Stimulated activated CD4-positive, alpha-beta T cell treated with anti-CD3 and anti-CD28 coated beads, Interleukin-1b, Interleukin-23, amount 100 ng/mL, for 4 hours (primary cell): Measurements from ENCODE around the gene DUSP18.
"Not testable (repeated sequence)": the region's sequence is repeated elsewhere in the genome, so short reads cannot be mapped to it uniquely, and the experiment has no call there.

Experiments
- DNase-seq, 2 donors: peaks; one replicate each; pipeline ENCODE4 v3.0.0-alpha.2; 2020; ENCODE audit warnings: low read depth in 2 of 2

Gene DUSP18

DNA sequence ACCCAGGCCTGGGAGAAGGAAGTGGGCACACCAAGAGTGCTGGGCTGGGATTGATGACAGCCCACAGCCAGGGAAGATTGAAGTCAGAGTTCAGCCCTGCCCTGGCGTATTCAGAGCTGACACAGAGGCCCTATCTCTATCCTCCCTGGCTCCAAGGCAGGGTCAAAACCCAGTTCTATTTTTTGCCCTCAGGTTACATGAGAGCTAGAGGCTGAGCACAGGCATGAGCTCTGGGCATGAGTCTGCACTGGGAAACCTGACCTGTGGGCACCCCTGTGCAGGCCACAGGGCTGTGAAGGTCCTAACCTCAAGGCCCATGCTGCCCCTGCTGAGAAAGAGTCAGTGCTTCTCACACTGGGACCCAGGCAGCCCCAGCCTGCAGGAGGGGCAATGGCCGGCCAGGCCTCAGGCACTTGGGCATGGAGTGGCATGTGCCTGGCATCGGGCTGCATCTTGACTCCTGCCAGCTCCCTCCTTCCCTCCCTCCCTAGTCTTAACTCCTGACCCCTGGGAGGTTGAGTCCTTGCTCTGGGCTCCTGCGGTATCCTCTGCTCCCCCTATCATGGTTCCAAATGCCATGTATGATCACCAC lies 26.7 kb downstream of the DUSP18 start:
- no peak for DNase-seq

DNA sequence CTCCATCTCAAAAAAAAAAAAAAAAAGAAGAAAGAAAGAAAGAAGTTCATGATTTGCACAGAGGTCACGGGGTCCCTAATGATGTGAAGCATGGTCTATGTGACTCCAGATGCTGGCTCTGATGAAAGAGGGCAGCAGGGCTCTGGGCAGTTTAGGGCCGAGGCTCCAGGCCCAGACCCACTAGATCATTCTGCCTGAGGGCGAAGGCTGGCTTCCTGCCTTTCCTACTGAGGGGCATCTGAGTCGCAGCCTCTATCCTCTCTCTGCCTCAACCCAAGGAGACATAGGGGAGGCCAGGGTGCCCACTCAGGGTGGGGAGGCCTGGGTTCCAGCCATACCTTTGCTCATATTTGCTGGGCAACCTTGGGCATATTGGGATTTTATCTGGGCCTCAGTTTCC lies 27.3 kb downstream of the DUSP18 start:
- no peak for DNase-seq

DNA sequence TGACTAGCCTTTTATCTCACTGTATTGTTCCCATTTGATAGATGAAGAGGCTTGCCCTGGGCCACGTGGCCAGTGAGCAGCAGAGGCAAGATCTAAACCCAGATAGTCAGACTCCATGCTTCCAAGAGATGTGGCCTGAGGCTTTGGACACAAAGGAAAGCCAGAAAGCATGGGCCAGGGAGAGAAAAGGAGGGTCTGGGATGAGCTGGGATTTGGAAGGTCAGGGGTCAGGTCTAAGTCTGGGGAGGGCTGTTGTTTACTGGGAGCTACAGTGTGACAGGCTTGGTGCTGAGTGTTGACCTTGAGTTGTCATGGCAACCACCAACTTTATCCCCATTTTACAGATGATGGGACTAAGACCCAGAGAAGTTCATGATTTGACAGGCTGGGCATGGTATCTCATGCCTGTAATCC lies 30.0 kb downstream of the DUSP18 start:
- DNase-seq, result no peak

DNA sequence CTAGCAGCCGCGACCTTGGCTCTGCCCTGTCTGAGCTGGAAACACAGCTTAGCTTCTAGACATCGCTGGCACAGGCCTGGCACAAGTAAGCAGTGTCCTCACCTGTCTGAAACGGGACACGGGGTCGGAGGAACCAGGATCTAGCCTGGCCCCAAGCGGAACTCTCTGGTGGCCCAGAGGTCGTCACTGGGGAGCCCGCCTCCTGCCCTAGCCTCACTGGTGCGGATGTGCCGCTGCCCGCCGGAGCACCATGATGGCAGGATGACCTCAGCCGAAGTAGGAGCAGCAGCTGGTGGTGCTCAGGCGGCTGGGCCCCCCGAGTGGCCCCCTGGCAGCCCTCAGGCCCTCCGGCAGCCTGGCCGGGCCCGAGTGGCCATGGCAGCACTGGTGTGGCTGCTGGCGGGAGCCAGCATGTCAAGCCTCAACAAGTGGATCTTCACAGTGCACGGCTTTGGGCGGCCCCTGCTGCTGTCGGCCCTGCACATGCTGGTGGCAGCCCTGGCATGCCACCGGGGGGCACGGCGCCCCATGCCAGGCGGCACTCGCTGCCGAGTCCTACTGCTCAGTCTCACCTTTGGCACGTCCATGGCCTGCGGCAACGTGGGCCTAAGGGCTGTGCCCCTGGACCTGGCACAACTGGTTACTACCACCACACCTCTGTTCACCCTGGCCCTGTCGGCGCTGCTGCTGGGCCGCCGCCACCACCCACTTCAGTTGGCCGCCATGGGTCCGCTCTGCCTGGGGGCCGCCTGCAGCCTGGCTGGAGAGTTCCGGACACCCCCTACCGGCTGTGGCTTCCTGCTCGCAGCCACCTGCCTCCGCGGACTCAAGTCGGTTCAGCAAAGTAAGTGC lies 31.2 kb downstream of the DUSP18 start:
- DNase-seq, result no peak

GRCh38 chr22:30635273-30636225 lies 32.1 kb downstream of the DUSP18 start, which contains the start of gene SLC35E4:
Gene SLC35E4, plus strand, starts transcription at chr22:30635781. Its CDS starts 670 bp downstream, at chr22:30636451.
- peak; percentile 99 for DNase-seq

DNA sequence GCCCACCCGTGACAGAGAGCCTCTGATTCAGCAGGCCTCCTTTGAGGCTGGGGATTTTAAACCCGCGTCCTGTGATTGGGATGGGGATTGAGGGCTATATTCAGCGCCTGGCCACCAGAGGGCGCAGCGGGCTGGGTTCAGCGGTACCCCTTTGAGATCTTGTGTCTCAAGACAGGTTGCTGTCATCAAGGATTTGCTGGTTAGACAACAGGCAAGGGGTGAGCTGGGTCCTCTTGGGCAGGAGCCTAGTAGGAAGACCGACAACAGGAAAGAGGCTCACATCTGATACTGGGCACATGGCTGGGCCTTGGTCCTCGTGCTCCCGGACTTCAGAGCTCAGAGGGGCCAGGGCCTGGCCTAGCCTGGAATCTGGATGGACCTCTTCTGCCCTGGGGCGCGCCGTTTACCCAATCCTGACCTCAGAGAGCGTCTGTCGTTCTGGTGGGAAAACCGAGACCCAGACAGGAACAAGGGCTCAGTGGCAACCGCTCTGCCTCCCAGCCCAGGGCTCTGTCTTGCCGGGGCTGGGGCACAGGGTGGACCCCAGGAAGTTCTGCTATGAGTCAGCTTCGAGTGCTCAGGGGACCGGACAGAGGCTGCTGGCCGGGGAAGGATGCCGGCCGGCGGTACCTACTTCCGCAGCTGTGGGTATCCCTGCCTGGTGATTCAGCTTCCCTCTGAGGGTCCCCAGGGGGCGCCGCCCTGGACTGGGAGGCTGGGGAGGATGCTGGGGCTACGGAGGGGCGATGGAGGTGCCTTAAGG lies 33.0 kb downstream of the DUSP18 start:
- peak; percentile 92 to 94 for DNase-seq

DNA sequence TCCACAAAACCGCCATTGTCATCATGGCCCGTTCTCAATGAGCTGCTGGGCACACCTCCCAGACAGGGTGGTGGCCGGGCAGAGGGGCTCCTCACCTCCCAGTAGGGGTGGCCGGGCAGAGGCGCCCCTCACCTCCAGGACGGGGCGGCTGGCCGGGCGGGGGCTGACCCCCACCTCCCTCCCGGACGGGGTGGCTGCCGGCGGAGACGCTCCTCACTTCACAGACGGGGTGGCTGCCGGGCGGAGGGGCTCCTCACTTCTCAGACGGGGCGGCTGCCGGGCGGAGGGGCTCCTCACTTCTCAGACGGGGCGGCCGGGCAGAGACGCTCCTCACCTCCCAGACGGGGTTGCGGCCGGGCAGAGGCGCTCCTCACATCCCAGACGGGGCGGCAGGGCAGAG lies 36.2 kb downstream of the DUSP18 start:
- not testable (repeated sequence) for DNase-seq

- DNase-seq, result no peak
Observed at GRCh38 chr22:30628491-30628890, 39.2 kb downstream of the DUSP18 start.

DNA sequence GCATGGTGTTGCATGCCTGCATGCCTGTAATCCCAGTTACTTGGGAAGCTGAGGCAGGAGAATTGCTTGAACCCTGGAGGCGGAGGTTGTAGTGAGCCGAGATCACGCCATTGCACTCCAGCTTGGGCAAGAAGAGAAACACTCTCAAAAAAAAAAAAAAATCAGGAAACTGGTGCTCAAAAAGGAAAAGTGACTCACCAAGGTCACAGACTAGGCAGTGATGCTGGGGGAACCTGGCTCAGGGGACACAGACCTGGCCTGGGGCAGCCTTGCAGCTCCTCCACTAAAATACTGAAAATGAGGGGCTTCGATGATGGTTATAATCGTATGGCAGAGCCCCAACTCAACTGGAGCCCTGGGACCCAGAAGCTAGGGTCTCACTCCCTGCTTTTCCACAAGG lies 40.2 kb downstream of the DUSP18 start:
- no peak for DNase-seq

DNA sequence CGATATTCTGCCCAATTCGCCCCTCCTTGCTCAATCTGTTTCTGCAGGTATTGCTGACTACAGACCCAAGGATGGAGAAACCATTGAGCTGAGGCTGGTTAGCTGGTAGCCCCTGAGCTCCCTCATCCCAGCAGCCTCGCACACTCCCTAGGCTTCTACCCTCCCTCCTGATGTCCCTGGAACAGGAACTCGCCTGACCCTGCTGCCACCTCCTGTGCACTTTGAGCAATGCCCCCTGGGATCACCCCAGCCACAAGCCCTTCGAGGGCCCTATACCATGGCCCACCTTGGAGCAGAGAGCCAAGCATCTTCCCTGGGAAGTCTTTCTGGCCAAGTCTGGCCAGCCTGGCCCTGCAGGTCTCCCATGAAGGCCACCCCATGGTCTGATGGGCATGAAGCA lies 41.3 kb downstream of the DUSP18 start:
- DNase-seq, result no peak

GRCh38 chr22:30619909-30620308 lies 47.8 kb downstream of the DUSP18 start:
- not testable (repeated sequence) for DNase-seq

GRCh38 chr22:30617819-30618218 lies 49.9 kb downstream of the DUSP18 start:
- DNase-seq, result no peak

- DNase-seq, result no peak
Observed at GRCh38 chr22:30615543-30615954, 52.1 kb downstream of the DUSP18 start.

GRCh38 chr22:30614879-30615278 lies 52.8 kb downstream of the DUSP18 start:
- no peak for DNase-seq

GRCh38 chr22:30614268-30614667 lies 53.4 kb downstream of the DUSP18 start:
- DNase-seq, result no peak

DNA sequence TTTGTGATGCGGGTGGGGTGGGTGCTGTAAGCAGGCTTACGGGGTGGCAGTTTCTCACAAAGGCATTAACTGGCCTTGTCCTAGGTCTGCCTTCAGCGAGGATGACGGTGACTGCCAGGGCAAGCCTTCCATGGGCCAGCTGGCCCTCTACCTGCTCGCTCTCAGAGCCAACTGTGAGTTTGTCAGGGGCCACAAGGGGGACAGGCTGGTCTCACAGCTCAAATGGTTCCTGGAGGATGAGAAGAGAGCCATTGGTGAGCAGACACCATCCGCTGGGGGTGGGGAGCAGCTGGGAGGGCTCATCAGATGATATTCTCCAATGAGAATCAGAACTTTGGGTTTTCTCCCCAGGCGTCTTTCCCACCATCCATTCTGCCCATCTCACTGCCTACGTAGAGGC lies 54.9 kb downstream of the DUSP18 start:
- no peak for DNase-seq
